ELF-1 (cell line): ENCODE measurements around the gene CRKL.

Experiments used
- DNase-seq: peaks from one replicate; pipeline ENCODE4 v3.0.0-alpha.2; 2016; ENCODE audit warnings: low read depth, low spot score

CRKL gene

GRCh38 chr22:20996598-20997535 lies 79.7 kb downstream of the CRKL start:
- DNase-seq: no peak

- no peak for DNase-seq
These were observed 80.5 kb downstream of the CRKL start for GRCh38 chr22:20997536-20998257.

GRCh38 chr22:20998411-20999336 lies 81.5 kb downstream of the CRKL start:
- DNase-seq: no peak

- no peak for DNase-seq
These were observed 82.4 kb downstream of the CRKL start for GRCh38 chr22:20999350-21000206.

- no peak for DNase-seq
These were observed 83.2 kb downstream of the CRKL start for GRCh38 chr22:21000207-21000986.

GRCh38 chr22:21000987-21001600 lies 83.9 kb downstream of the CRKL start:
- DNase-seq: no peak

- DNase-seq: peak; percentile 96
These were observed 84.6 kb downstream of the CRKL start, which contains the start of gene THAP7 for GRCh38 chr22:21001601-21002325. Gene THAP7 (minus strand): TSS chr22:21002118. CDS start chr22:21001911, 207 bp downstream.
